Prostate gland (tissue), 2 donors: Measurements from ENCODE around the gene HK1. TPM values are rescaled to one million over a fixed set of nuclear protein-coding genes. Genes with fewer than 3 reads are reported as not detected.

Experiments used
- DNase-seq: peaks from one replicate; pipeline ENCODE4 v3.0.0-alpha.2; 2019; ENCODE audit warnings: low spot score
- H3K27ac ChIP-seq, 2 donors: fragments of 200-600 bp; sonication (generic); 2 replicates each; pipeline ENCODE4 v1.5.1; 2017 to 2019
- H3K27me3 ChIP-seq: fragments of 200-600 bp; sonication (generic); replicated peaks from 2 replicates; pipeline ENCODE4 v1.5.1; 2019; ENCODE audit not compliant: insufficient read depth
- H3K36me3 ChIP-seq, 2 donors: fragments of 200-600 bp; sonication (generic); 1 replicate in 1 of 2; 2 replicates in 1 of 2; pipeline versions ENCODE4 v1.5.1 to v1.8.1; 2017 to 2019
- H3K4me1 ChIP-seq: fragments of 200-600 bp; sonication (generic); replicated peaks from 2 replicates; pipeline ENCODE4 v1.5.1; 2019
- H3K4me3 ChIP-seq, 2 donors: fragments of 200-600 bp; sonication (generic); 2 replicates each; pipeline ENCODE4 v1.5.1; 2017 to 2019
- H3K9me3 ChIP-seq: fragments of 200-600 bp; sonication (generic); 2 replicates; pipeline ENCODE4 v1.5.1; 2017
- CTCF ChIP-seq, 4 experiments: fragments of 200-600 bp in 2 of 4; fragments of 450-650 bp in 2 of 4; sonication (generic) in 2 of 4; IDR thresholded peaks; 1 replicate in 3 of 4; 2 replicates in 1 of 4; pipeline ENCODE4 v1.5.1; 2016 to 2019; ENCODE audit warnings: antibody characterized with exemption in 4 of 4, mild to moderate bottlenecking in 2 of 4, moderate library complexity in 2 of 4
- POLR2A ChIP-seq: fragments of 450-650 bp; IDR thresholded peaks from one replicate; pipeline ENCODE4 v1.6.1; 2016; ENCODE audit warnings: antibody characterized with exemption, mild to moderate bottlenecking
- POLR2AphosphoS5 ChIP-seq: sonication (generic); formaldehyde crosslinking; IDR thresholded peaks from one replicate; pipeline ENCODE4 v1.6.1; 2017; ENCODE audit warnings: antibody characterized with exemption
- WGBS: methylation state at CpG from one replicate; pipeline ENCODE4 v1.1.5; 2018; 5-methylcytosine and 5-hydroxymethylcytosine counted together
- intact Hi-C: fragments of 100-400 bp; cut with DNase I; formaldehyde crosslinking; loops from one replicate; pipeline ENCODE4 v1.14.2; 2022
- total RNA-seq, 2 donors: library from RNA; depleted of rRNA; stranded (reverse); fragments of >200 nt; gene quantifications; one replicate each; pipeline ENCODE4 v1.1.0, GENCODE V29; 2016

The HK1 gene
- total RNA-seq, 2 donors from 2014 or later = 67.8 to 134 TPM

DNA sequence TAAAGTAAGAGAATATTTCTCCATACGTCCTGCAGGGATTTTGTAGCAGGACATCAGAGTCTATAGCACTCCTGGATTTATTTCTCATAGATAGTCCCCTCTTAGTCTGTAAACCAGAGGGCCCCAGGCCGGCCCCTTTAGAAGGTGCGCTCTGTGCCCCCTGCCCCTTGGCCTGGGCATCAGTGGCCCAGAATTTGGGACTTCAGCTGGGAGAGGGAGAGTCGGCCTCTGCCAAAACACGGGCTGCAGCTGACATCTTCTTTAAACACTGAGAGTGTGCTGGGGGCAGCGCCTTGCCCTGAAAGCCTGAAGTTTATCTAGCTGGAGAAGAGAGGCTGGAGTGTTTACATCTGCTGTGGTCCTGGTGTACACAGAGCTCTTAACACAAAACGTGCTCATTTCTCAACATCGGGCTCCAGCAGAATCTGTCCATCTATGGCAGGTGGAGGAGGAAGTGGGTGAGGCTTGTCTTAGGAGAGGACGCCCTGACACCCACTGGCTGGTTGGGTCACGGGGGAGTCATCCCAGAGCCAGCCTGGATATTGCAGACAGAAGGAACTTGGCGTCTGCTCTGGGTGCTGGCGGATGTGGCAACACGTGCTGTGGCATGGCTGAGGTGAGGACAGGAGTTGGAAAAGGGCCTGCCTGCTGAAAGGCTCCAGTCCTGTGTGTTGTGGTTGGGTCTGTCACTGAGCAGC, 143.5 kb downstream of the HK1 start:
- Histone ChIP-seq H3K36me3 (no peaks in the 10 kb centered on the region), H3K27me3 (no peaks in the 10 kb centered on the region), H3K4me3 (no peak overlapping the region), H3K9me3 (no peaks in the 10 kb centered on the region), H3K27ac (peak overlapping the region in 1 of 2 donors; percentile 30), H3K4me1 (no peaks in the 10 kb centered on the region)
- DNase-seq = peak; percentile 32
- intact Hi-C loops = no loop called here
- WGBS = 48% methylated on average over 13 of the region's 13 CpGs
- TF ChIP-seq POLR2AphosphoS5 = peak; percentile 64
- no peak for TF ChIP-seq CTCF (IDR thresholded peaks at IDR 0.05)

DNA sequence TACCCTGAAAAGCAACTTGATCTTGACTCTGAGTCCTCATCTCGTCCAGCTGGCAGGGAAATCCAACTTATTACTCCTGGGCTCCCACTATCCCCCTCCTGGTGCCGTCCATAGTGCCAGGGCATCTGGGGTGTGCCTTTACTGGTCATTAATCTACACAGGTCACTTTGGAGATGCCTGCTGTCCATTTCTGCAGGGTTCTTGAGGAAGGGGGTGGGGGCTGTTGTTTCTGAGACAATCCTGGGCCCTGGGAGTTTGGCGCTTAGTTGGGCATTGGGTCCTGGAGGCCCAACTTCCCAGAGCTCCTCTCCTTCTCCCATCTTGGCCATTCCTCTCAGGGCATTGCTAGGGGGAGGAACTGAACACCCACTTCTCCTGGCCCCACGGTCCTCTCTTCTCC, 144.4 kb downstream of the HK1 start:
- DNase-seq = no peak
- Histone ChIP-seq H3K4me3 (no peak overlapping the region), H3K9me3 (no peaks in the 10 kb centered on the region), H3K27ac (peak overlapping the region in 1 of 2 donors; percentile 30), H3K27me3 (no peaks in the 10 kb centered on the region), H3K36me3 (no peaks in the 10 kb centered on the region), H3K4me1 (no peaks in the 10 kb centered on the region)
- TF ChIP-seq POLR2A = no peak
- TF ChIP-seq POLR2AphosphoS5 = no peak
- TF ChIP-seq CTCF (IDR thresholded peaks at IDR 0.05) = no peak
- intact Hi-C loops = no loop called here
- WGBS = 86% methylated on average over 4 of the region's 4 CpGs

DNA sequence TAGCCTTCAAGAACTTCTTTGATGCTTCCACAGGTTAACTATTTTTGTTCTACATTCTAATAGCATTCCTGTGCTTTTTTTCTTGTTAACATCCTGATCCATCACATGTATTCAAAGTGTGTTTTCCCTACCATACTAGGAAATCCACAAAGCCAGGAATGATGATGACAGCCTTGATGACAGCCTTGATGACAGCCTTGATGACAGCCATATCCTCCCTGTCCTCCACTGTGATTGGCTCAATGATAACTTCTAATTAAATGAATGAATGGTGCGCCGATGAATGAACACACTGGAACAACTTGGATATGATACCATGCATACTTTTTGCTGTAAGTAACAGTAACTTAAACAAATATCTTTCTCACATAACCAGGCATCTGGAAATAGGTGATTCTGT, 146.7 kb downstream of the HK1 start:
- no peaks in the 10 kb centered on the region for H3K9me3 ChIP-seq
- H3K36me3 ChIP-seq = no peaks in the 10 kb centered on the region
- H3K4me1 ChIP-seq = no peaks in the 10 kb centered on the region
- no peaks in the 10 kb centered on the region for H3K27me3 ChIP-seq
- no peak overlapping the region for H3K4me3 ChIP-seq
- intact Hi-C loops = loop anchor here (5.0 kb wide), 1 partner anchor 82 kb away; no protein-coding TSS in a partner anchor
- no peak for TF ChIP-seq POLR2A
- TF ChIP-seq CTCF (IDR thresholded peaks at IDR 0.05) = no peak
- no peak for TF ChIP-seq POLR2AphosphoS5
- 89% methylated on average over 2 of the region's 2 CpGs for WGBS
- H3K27ac ChIP-seq = no peak overlapping the region
- no peak for DNase-seq

GRCh38 chr10:69425511-69426298, 147.4 kb downstream of the HK1 start:
- H3K36me3 ChIP-seq = no peaks in the 10 kb centered on the region
- TF ChIP-seq POLR2AphosphoS5 (peak; percentile 97), POLR2A (no peak), CTCF (IDR thresholded peaks at IDR 0.05) (no peak)
- no peaks in the 10 kb centered on the region for H3K9me3 ChIP-seq
- intact Hi-C loops = loop anchor here (5.0 kb wide), 1 partner anchor 82 kb away; no protein-coding TSS in a partner anchor
- peak overlapping the region; percentile 48 to 54 for H3K27ac ChIP-seq
- H3K27me3 ChIP-seq = no peaks in the 10 kb centered on the region
- WGBS = 44% methylated on average over 5 of the region's 5 CpGs
- DNase-seq = peak; percentile 79
- H3K4me1 ChIP-seq = no peaks in the 10 kb centered on the region
- no peak overlapping the region for H3K4me3 ChIP-seq
